Esophagus muscularis mucosa (tissue), 4 donors: ENCODE measurements around the gene TNFRSF14.

Source experiments
- EP300 ChIP-seq: sonication (generic); formaldehyde crosslinking; IDR thresholded peaks from one replicate; pipeline ENCODE4 v1.6.1; 2017; ENCODE audit warnings: antibody characterized with exemption
- POLR2AphosphoS5 ChIP-seq, 2 donors: sonication (generic); formaldehyde crosslinking; IDR thresholded peaks; one replicate each; pipeline ENCODE4 v1.6.1; 2017; ENCODE audit warnings: antibody characterized with exemption in 2 of 2
- TF ChIP-seq, protein P1 (sequence below), 3 experiments: fragments of 200-600 bp in 2 of 3; fragments of 450-650 bp in 1 of 3; sonication (generic) in 2 of 3; IDR thresholded peaks; one replicate each; pipeline ENCODE4 v1.5.1; 2017 to 2019; ENCODE audit warnings: antibody characterized with exemption in 3 of 3, mild to moderate bottlenecking in 2 of 3, moderate library complexity in 1 of 3

DNA sequence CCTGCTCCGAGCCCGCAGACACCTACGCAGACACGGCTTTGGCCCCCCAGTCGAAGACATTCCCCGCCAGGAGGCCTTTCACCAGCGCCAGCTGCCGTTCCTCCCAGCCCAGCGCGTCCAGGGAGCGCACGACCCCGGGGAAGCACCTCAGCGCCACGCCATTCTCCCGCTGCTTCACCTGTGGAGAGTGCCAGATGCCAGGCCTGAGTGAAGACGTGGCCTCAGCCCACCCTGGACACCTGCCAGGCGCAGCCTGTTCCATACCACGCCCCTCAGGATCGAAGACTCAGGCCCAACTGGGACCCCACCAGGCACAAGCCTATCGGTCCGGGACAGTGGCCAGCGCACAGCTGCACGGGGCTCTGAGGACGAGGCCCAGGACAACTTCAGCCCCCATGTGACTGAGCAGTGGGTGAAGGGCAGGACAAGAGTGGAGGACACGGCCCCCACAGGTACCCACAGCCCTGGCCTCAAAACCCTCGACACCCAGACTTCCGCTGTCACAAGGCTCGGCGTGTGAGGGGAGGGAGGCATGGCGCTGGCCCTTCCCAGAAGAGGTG lies 43.2 kb upstream of the TNFRSF14 start:
- TF ChIP-seq, protein P1, sequence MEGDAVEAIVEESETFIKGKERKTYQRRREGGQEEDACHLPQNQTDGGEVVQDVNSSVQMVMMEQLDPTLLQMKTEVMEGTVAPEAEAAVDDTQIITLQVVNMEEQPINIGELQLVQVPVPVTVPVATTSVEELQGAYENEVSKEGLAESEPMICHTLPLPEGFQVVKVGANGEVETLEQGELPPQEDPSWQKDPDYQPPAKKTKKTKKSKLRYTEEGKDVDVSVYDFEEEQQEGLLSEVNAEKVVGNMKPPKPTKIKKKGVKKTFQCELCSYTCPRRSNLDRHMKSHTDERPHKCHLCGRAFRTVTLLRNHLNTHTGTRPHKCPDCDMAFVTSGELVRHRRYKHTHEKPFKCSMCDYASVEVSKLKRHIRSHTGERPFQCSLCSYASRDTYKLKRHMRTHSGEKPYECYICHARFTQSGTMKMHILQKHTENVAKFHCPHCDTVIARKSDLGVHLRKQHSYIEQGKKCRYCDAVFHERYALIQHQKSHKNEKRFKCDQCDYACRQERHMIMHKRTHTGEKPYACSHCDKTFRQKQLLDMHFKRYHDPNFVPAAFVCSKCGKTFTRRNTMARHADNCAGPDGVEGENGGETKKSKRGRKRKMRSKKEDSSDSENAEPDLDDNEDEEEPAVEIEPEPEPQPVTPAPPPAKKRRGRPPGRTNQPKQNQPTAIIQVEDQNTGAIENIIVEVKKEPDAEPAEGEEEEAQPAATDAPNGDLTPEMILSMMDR (IDR thresholded peaks at IDR 0.05): no peak
- TF ChIP-seq EP300 (no peak), POLR2AphosphoS5 (IDR thresholded peaks at IDR 0.05) (no peak)
